PC-3 (cell line): Measurements from ENCODE around the gene PPP1R13B. TPM values are rescaled to one million over a fixed set of nuclear protein-coding genes. Genes with fewer than 3 reads are reported as not detected.

Experiments used
- ATAC-seq: fragments of 200-7000 bp; cut with Tn5 transposase; 2 replicates; pipeline ENCODE4 v1.9.1; 2020; ENCODE audit warnings: mild to moderate bottlenecking, moderate library complexity
- BruUV-seq: library from RNA; stranded (reverse); fragments of 400-500 nt; replicated peaks from 2 replicates; lab custom pipeline; 2021; lab: Mats Ljungman, UMichigan
- CTCF ChIA-PET: fragments of 300-600 bp; sonication (Branson Sonifier 250); formaldehyde crosslinking; loops from one replicate; lab custom pipeline; 2022; ENCODE audit warnings: antibody characterized with exemption; lab: Charles Lee
- POLR2A ChIA-PET: fragments of 300-600 bp; sonication (Branson Sonifier 250); formaldehyde crosslinking; loops from one replicate; lab custom pipeline; 2022; ENCODE audit warnings: antibody characterized with exemption; ENCODE audit not compliant: unreplicated experiment; lab: Charles Lee
- DNase-seq: peaks from one replicate; pipeline ENCODE4 v3.0.0-alpha.2; 2015
- H2AFZ ChIP-seq: fragments of 300-600 bp; sonication (generic); 2 replicates; pipeline ENCODE4 v1.6.0; 2016; ENCODE audit warnings: antibody characterized with exemption, low read length
- H3F3A ChIP-seq: fragments of 300-600 bp; sonication (generic); one replicate; pipeline ENCODE4 v1.6.0; 2017; ENCODE audit warnings: antibody characterized with exemption, low read length, control low read depth, mild to moderate bottlenecking; ENCODE audit not compliant: unreplicated experiment
- H3K27ac ChIP-seq: fragments of 300-600 bp; sonication (generic); 2 replicates; pipeline ENCODE4 v1.5.1; 2016; ENCODE audit warnings: mild to moderate bottlenecking, low read length
- H3K27me3 ChIP-seq: fragments of 300-600 bp; sonication (generic); 2 replicates; pipeline ENCODE4 v1.6.1; 2016; ENCODE audit warnings: low read length, mixed read lengths
- H3K36me3 ChIP-seq: fragments of 300-600 bp; sonication (generic); 2 replicates; pipeline ENCODE4 v1.6.1; 2016; ENCODE audit warnings: low read depth, mixed run types, low read length, mixed read lengths
- H3K4me1 ChIP-seq: fragments of 300-600 bp; sonication (generic); 2 replicates; pipeline ENCODE4 v1.5.1; 2016; ENCODE audit warnings: low read length; ENCODE audit not compliant: insufficient read depth
- H3K4me2 ChIP-seq: fragments of 300-600 bp; sonication (generic); 2 replicates; pipeline ENCODE4 v1.6.0; 2016; ENCODE audit warnings: low read length
- H3K4me3 ChIP-seq: fragments of 300-600 bp; sonication (generic); 2 replicates; pipeline ENCODE4 v1.5.1; 2016; ENCODE audit warnings: mild to moderate bottlenecking, low read length, mixed read lengths
- H3K79me2 ChIP-seq: fragments of 300-600 bp; sonication (generic); 2 replicates; pipeline ENCODE4 v1.6.1; 2017; ENCODE audit warnings: low read length, mixed read lengths
- H3K9ac ChIP-seq: fragments of 300-600 bp; sonication (generic); 2 replicates; pipeline ENCODE4 v1.6.0; 2016; ENCODE audit warnings: mild to moderate bottlenecking, low read length
- H3K9me2 ChIP-seq: fragments of 300-600 bp; sonication (generic); replicated peaks from 2 replicates; pipeline ENCODE4 v1.6.1; 2016; ENCODE audit warnings: mixed run types, low read length, mixed read lengths
- H3K9me3 ChIP-seq: fragments of 300-600 bp; sonication (generic); 2 replicates; pipeline ENCODE4 v1.6.1; 2016; ENCODE audit warnings: low read length, mixed read lengths
- H4K20me1 ChIP-seq: fragments of 300-600 bp; sonication (generic); 2 replicates; pipeline ENCODE4 v1.6.1; 2016; ENCODE audit warnings: low read length, mixed read lengths
- CTCF ChIP-seq: fragments of 300-600 bp; sonication (generic); conservative IDR thresholded peaks from 2 replicates; pipeline ENCODE4 v1.5.1; 2017; ENCODE audit warnings: antibody characterized with exemption, low read depth, mild to moderate bottlenecking, low read length
- EZH2 ChIP-seq: fragments of 300-600 bp; sonication (generic); IDR thresholded peaks from one replicate; pipeline ENCODE4 v1.6.1; 2017; ENCODE audit warnings: antibody characterized with exemption, mild to moderate bottlenecking, low read length; ENCODE audit not compliant: unreplicated experiment
- EZH2phosphoT487 ChIP-seq: fragments of 300-600 bp; sonication (generic); IDR thresholded peaks from 2 replicates; pipeline ENCODE4 v1.6.1; 2018; ENCODE audit warnings: mild to moderate bottlenecking, antibody characterized with exemption, low read length, borderline replicate concordance
- intact Hi-C: fragments of 100-400 bp; cut with micrococcal nuclease; formaldehyde crosslinking; loops from 2 replicates; pipeline ENCODE4 v1.9.0; 2023
- total RNA-seq: library from RNA; depleted of rRNA; stranded (reverse); fragments of >200 nt; gene quantifications from 2 replicates; pipeline ENCODE4 v1.2.3, GENCODE V29; 2014

PPP1R13B gene
- total RNA-seq, 1 experiment from 2014 or later = 13.0 TPM

DNA sequence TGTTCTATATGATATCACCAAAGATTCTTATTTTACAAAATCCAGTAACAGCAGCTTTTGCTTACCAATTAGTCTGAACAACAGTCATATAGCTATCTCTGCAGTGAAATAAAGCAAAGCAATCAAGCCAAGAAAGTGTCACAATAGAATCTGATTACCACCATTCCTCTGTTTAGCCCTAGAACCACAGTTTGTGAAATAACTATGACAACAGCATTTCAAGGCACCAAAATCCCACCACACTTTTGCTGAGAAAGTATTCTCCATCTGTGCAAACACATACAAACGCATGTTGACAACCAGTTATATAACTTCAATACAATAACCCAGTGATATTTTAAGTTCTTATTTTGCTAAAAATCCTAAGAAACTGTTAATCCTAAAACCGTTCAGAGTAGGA lies 7.4 kb downstream of the PPP1R13B start:
- Histone ChIP-seq H3K9me3 (no peaks in the 10 kb centered on the region), H3F3A (no peaks in the 10 kb centered on the region), H3K27ac (no peak overlapping the region), H3K9me2 (no peaks in the 10 kb centered on the region), H3K4me1 (peaks cover 4% of the 10 kb centered on the region; the same call in 1 of the 2 replicates), H3K4me3 (no peak overlapping the region), H3K9ac (no peak overlapping the region), H3K79me2 (peaks cover 86% of the 10 kb centered on the region), H3K36me3 (0 out of 2 replicates have a peak, but pooled peaks cover 3% of the 10 kb centered on the region), H2AFZ (no peak overlapping the region), H4K20me1 (no peaks in the 10 kb centered on the region), H3K4me2 (no peak overlapping the region), H3K27me3 (no peaks in the 10 kb centered on the region)
- ChIA-PET POLR2A (no interaction called here), CTCF (no interaction called here)
- ATAC-seq (no peak), DNase-seq (no peak)
- no TSS peak for BruUV-seq
- intact Hi-C loops = no loop called here
- no peak for TF ChIP-seq CTCF
- no peak for TF ChIP-seq EZH2

DNA sequence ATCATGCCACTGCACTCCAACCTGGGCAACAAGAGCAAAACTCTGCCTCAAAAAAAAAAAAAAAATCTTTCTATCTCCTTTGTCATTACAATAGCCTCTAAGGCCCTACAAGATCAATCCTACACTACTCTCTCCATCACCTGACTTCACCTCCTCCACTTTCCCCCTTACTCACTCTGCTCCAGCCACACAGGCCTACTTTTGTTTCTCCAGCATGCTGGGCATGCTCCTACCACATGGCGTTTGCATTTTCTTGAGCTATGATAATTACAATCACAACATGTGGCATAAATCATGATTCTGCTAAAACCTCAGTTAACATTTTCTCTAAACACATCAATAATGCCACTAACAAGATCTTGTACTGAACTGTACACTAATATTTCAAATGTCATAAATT lies 7.8 kb downstream of the PPP1R13B start:
- no peak overlapping the region for H3K4me3 ChIP-seq
- 0 out of 2 replicates have a peak, but pooled peaks cover 3% of the 10 kb centered on the region for H3K36me3 ChIP-seq
- BruUV-seq = no TSS peak
- ATAC-seq (no peak), DNase-seq (no peak)
- ChIA-PET POLR2A (no interaction called here), CTCF (no interaction called here)
- no peak overlapping the region for H3K27ac ChIP-seq
- no peak overlapping the region for H3K9ac ChIP-seq
- H4K20me1 ChIP-seq = no peaks in the 10 kb centered on the region
- intact Hi-C loops = no loop called here
- no peak for TF ChIP-seq CTCF
- TF ChIP-seq EZH2phosphoT487 = no peak
- no peak for TF ChIP-seq EZH2
- no peaks in the 10 kb centered on the region for H3K9me3 ChIP-seq
- no peak overlapping the region for H2AFZ ChIP-seq
- H3K4me2 ChIP-seq = no peak overlapping the region
- H3F3A ChIP-seq = no peaks in the 10 kb centered on the region
- H3K79me2 ChIP-seq = peaks cover 83% of the 10 kb centered on the region
- no peaks in the 10 kb centered on the region for H3K9me2 ChIP-seq
- no peaks in the 10 kb centered on the region for H3K4me1 ChIP-seq
- no peaks in the 10 kb centered on the region for H3K27me3 ChIP-seq

DNA sequence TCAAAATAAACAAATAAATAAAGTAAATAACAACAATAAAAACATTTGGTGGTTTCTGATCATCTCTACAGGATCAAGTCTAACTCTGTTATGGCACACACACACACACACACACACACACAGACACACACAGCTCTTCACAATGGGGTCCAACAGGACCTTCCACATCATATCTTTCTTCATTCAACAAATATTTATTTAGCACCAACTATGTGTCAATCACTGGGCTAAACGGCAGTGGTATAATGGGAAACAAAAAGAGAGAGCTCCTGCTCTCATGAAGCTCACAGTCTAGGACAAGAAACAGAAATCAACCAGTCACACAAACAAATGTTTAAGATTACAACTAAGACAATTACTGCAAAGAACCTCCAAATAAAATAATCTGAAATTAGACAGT lies 9.3 kb downstream of the PPP1R13B start:
- no peak for ATAC-seq
- H3K27me3 ChIP-seq = no peaks in the 10 kb centered on the region
- no peak overlapping the region for H3K9ac ChIP-seq
- no peak overlapping the region for H3K4me3 ChIP-seq
- H3K79me2 ChIP-seq = peaks cover 74% of the 10 kb centered on the region
- intact Hi-C loops = no loop called here
- H3F3A ChIP-seq = no peaks in the 10 kb centered on the region
- H3K4me2 ChIP-seq = no peak overlapping the region
- no peaks in the 10 kb centered on the region for H3K36me3 ChIP-seq
- no TSS peak for BruUV-seq
- TF ChIP-seq EZH2 (no peak), CTCF (no peak), EZH2phosphoT487 (no peak)
- no peaks in the 10 kb centered on the region for H4K20me1 ChIP-seq
- H3K27ac ChIP-seq = no peak overlapping the region
- POLR2A ChIA-PET = no interaction called here
- H2AFZ ChIP-seq = no peak overlapping the region
- H3K9me2 ChIP-seq = no peaks in the 10 kb centered on the region
- H3K4me1 ChIP-seq = no peaks in the 10 kb centered on the region
- CTCF ChIA-PET = no interaction called here
- H3K9me3 ChIP-seq = no peaks in the 10 kb centered on the region
- no peak for DNase-seq
